ENCODE measurements around the gene NCOA5. TPM values are rescaled to one million over a fixed set of nuclear protein-coding genes. Genes with fewer than 3 reads are reported as not detected.
"Not testable (repeated sequence)": the region's sequence is repeated elsewhere in the genome, so short reads cannot be mapped to it uniquely, and the experiment has no call there.

NCOA5 gene
- total RNA-seq, 1 donor = 14.5 TPM

- no peak overlapping the region for H3K27ac ChIP-seq (ENCODE audit: low read depth, low read length)
- no peaks in the 10 kb centered on the region for H3K36me3 ChIP-seq (ENCODE audit: insufficient read depth, low read length)
- no peak overlapping the region for H3K4me3 ChIP-seq (ENCODE audit: insufficient read depth, low read length)
- TF ChIP-seq CTCF (IDR thresholded peaks at IDR 0.05; ENCODE audit: extremely low read depth, low read depth, low read length) = no peak
- no peak for DNase-seq (ENCODE audit: insufficient read length, low spot score, missing footprints)
- H3K9me3 ChIP-seq (ENCODE audit: low read depth, low read length) = no peaks in the 10 kb centered on the region
- peaks cover 46% of the 10 kb centered on the region for H3K27me3 ChIP-seq (ENCODE audit: insufficient read depth, low read length)
- no peaks in the 10 kb centered on the region for H3K4me1 ChIP-seq (ENCODE audit: insufficient read depth, low read length)
- H3K79me2 ChIP-seq (ENCODE audit: insufficient read depth, low read length) = no peaks in the 10 kb centered on the region
- no peaks in the 10 kb centered on the region for H4K20me1 ChIP-seq (ENCODE audit: insufficient read depth, low read length)
- no peak overlapping the region for H3K4me2 ChIP-seq (ENCODE audit: insufficient read depth, low read length)
- no peak overlapping the region for H2AFZ ChIP-seq (ENCODE audit: low read length)
Observed at GRCh38 chr20:46100988-46101387, 11.2 kb upstream of the NCOA5 start.

- not testable (repeated sequence) for H3K4me3 ChIP-seq (ENCODE audit: insufficient read depth, low read length); H4K20me1 ChIP-seq (ENCODE audit: insufficient read depth, low read length); H2AFZ ChIP-seq (ENCODE audit: low read length); DNase-seq (ENCODE audit: insufficient read length, low spot score, missing footprints); H3K27ac ChIP-seq (ENCODE audit: low read depth, low read length); H3K36me3 ChIP-seq (ENCODE audit: insufficient read depth, low read length); H3K79me2 ChIP-seq (ENCODE audit: insufficient read depth, low read length); H3K4me2 ChIP-seq (ENCODE audit: insufficient read depth, low read length); H3K9me3 ChIP-seq (ENCODE audit: low read depth, low read length); H3K4me1 ChIP-seq (ENCODE audit: insufficient read depth, low read length)
- H3K27me3 ChIP-seq (ENCODE audit: insufficient read depth, low read length) = peaks cover 44% of the 10 kb centered on the region
Observed at GRCh38 chr20:46100444-46100843, 10.7 kb upstream of the NCOA5 start.

GRCh38 chr20:46099491-46100287, 9.9 kb upstream of the NCOA5 start:
- Histone ChIP-seq H3K36me3 (ENCODE audit: insufficient read depth, low read length) (no peaks in the 10 kb centered on the region), H2AFZ (ENCODE audit: low read length) (peak overlapping the region; percentile 41), H3K27ac (ENCODE audit: low read depth, low read length) (no peak overlapping the region), H4K20me1 (ENCODE audit: insufficient read depth, low read length) (no peaks in the 10 kb centered on the region), H3K9me3 (ENCODE audit: low read depth, low read length) (no peaks in the 10 kb centered on the region), H3K4me1 (ENCODE audit: insufficient read depth, low read length) (no peaks in the 10 kb centered on the region), H3K79me2 (ENCODE audit: insufficient read depth, low read length) (no peaks in the 10 kb centered on the region), H3K27me3 (ENCODE audit: insufficient read depth, low read length) (peaks cover 39% of the 10 kb centered on the region), H3K4me3 (ENCODE audit: insufficient read depth, low read length) (no peak overlapping the region), H3K4me2 (ENCODE audit: insufficient read depth, low read length) (peak overlapping the region; percentile 18)
- TF ChIP-seq CTCF (IDR thresholded peaks at IDR 0.05; ENCODE audit: extremely low read depth, low read depth, low read length) = no peak
- DNase-seq (ENCODE audit: insufficient read length, low spot score, missing footprints) = no peak

GRCh38 chr20:46093531-46093930, 3.8 kb upstream of the NCOA5 start:
- Histone ChIP-seq H3K27me3 (ENCODE audit: insufficient read depth, low read length) (peaks cover 13% of the 10 kb centered on the region), H3K36me3 (ENCODE audit: insufficient read depth, low read length) (no peaks in the 10 kb centered on the region), H3K4me3 (ENCODE audit: insufficient read depth, low read length) (no peak overlapping the region), H3K4me1 (ENCODE audit: insufficient read depth, low read length) (peaks cover 10% of the 10 kb centered on the region), H3K79me2 (ENCODE audit: insufficient read depth, low read length) (peaks cover 9% of the 10 kb centered on the region), H3K4me2 (ENCODE audit: insufficient read depth, low read length) (no peak overlapping the region), H2AFZ (ENCODE audit: low read length) (no peak overlapping the region), H3K9me3 (ENCODE audit: low read depth, low read length) (no peaks in the 10 kb centered on the region), H4K20me1 (ENCODE audit: insufficient read depth, low read length) (peaks cover 5% of the 10 kb centered on the region), H3K27ac (ENCODE audit: low read depth, low read length) (no peak overlapping the region)
- peak; percentile 12 for TF ChIP-seq CTCF (IDR thresholded peaks at IDR 0.05; ENCODE audit: extremely low read depth, low read depth, low read length)
- no peak for DNase-seq (ENCODE audit: insufficient read length, low spot score, missing footprints)

- not testable (repeated sequence) for H2AFZ ChIP-seq (ENCODE audit: low read length); H3K4me3 ChIP-seq (ENCODE audit: insufficient read depth, low read length); DNase-seq (ENCODE audit: insufficient read length, low spot score, missing footprints); H3K36me3 ChIP-seq (ENCODE audit: insufficient read depth, low read length); H3K27ac ChIP-seq (ENCODE audit: low read depth, low read length); H3K4me2 ChIP-seq (ENCODE audit: insufficient read depth, low read length); H3K9me3 ChIP-seq (ENCODE audit: low read depth, low read length); H3K27me3 ChIP-seq (ENCODE audit: insufficient read depth, low read length)
- Histone ChIP-seq H3K4me1 (ENCODE audit: insufficient read depth, low read length) (peaks cover 26% of the 10 kb centered on the region), H4K20me1 (ENCODE audit: insufficient read depth, low read length) (peaks cover 22% of the 10 kb centered on the region), H3K79me2 (ENCODE audit: insufficient read depth, low read length) (peaks cover 25% of the 10 kb centered on the region)
Observed at GRCh38 chr20:46091622-46092535, 2.1 kb upstream of the NCOA5 start.

Data from osteoblast (primary cell).